Activated CD4-positive, CD25-positive, alpha-beta regulatory T cell treated with anti-CD3 and anti-CD28 coated beads, Interleukin-2, amount 50 U/mL, for 16 hours (primary cell): ENCODE measurements around the gene CHRNB1.

ENCODE experiments used
- DNase-seq: peaks from one replicate; pipeline ENCODE4 v3.0.0-alpha.2; 2020; ENCODE audit warnings: low read depth, low spot score

CHRNB1 gene, protein sequence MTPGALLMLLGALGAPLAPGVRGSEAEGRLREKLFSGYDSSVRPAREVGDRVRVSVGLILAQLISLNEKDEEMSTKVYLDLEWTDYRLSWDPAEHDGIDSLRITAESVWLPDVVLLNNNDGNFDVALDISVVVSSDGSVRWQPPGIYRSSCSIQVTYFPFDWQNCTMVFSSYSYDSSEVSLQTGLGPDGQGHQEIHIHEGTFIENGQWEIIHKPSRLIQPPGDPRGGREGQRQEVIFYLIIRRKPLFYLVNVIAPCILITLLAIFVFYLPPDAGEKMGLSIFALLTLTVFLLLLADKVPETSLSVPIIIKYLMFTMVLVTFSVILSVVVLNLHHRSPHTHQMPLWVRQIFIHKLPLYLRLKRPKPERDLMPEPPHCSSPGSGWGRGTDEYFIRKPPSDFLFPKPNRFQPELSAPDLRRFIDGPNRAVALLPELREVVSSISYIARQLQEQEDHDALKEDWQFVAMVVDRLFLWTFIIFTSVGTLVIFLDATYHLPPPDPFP

DNA sequence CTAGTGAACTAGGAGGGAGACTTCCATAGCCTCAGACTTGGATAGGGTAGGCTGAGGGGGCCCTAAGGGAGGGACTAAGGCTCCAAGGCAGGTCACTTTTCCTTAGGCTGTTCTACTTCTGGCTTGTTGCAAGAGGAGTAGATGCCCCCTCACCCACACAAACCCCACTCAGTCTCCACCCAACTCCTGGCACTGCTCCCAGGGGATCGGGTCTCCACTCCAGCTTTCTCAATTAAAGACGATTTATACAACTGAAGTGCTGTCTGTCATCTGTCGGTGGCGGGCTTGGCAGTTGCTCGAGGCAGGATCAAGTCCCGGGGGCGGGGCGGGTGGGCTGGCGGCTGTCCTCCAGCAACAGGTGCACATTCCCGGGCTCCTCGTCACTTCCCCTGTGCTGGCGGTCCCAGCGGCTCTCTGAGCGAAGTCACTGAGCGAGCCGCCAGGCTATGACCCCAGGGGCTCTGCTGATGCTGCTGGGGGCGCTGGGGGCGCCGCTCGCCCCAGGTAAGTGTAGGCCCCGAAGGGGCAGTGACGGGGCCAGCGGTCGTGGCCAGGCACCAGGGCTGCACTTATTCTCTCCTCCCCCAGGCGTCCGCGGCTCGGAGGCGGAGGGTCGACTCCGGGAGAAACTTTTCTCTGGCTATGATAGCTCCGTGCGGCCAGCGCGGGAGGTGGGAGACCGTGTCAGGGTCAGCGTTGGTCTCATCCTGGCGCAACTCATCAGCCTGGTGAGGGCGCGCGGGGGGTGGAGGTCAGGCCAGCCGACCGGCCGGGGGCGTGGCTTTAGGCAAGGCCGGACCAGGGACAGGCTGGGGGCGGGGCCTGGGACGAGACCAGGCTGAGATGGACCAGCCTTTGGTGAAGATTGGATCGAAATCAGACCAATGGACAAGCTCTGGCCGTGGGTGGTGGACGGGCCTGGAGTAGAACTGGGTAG, at the start of gene CHRNB1:
Gene CHRNB1, plus strand, starts transcription at position 380 of the 937 bp plus-strand sequence. Its CDS starts 67 bp downstream, at position 447.
- no peak for DNase-seq

DNA sequence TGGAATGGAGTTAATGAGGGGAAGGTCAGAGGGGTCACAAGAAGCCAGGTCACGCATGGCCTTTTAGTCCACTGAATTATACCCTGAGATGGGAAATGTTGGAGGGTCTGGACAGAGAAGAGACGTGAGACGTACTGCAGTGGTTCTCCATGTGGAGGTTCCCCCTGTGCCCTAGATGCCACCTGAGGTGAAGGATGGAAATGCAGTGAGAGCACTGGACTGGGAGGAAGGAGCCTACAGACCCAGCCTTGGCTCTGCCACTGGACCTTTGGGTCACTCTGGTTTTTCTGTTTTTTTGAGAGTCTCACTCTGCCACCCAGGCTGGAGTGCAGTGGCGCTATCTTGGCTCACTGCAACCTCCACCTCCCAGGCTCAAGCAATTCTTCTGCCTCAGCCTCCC, 48.7 kb upstream of the CHRNB1 start:
- no peak for DNase-seq

DNA sequence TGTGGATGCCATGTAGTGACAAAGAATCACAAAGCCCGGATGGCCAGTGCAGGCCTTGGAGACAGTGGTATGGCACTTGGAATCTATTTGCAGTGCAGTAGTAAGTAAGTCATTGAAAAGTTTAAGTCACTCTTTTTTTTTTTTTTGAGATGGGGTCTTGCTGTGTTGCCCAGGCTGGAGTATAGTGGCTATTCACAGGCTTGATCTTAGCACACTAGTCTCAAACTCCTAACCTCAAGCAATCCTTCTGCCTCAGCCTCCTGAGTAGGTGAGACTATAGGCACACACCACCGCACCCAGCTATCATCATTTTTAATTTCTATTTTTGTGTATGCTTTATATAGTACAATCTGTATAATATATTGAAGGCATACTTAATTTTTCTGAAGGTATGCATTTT, 46.2 kb upstream of the CHRNB1 start:
- no peak for DNase-seq

DNA sequence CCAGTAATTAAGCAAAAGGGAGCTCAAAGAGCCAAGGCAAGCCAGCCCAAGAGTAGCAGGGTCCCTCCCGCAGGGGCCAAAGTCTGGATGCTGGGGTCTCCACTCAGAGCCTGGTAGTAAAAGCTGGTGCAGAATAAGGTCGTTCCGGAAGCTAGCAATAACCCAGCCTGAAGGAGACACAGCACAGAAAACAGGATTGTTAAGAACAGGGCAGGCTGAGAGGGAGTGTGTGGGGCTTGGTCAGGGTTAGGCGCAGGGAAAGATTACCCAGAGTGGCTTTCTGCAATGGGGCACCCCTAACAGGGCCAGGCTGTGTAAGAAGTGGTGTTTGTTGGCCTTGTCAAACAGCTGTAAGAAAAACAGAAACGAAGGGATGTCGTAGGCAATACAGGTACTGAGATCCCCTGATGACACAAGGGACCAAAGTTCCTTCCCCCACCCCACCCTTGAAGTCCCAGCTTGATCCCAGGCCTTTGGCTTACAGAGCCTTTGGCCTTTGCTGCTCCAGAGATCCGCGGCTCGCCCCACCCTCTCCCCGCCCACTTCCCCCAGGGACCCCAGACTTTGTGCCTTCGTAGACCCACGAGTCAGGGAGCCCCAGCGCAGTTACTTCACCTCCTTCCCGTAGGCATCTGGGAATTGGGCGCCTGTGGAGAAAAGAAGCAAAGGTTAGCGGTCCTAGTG, 41.7 kb upstream of the CHRNB1 start:
- no peak for DNase-seq

DNA sequence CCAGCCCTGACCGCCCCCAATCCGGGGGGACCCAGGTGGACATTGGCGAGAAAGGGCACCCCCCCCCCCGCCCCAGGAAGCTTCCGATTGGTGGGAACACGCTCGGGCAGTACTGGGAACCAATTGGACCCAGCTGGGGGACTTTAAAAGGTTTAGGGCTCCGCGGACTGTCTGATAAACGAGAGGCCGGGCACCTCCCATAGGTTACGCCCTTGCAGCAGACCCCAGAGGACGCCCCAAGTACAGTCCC, 41.2 kb upstream of the CHRNB1 start:
- no peak for DNase-seq

DNA sequence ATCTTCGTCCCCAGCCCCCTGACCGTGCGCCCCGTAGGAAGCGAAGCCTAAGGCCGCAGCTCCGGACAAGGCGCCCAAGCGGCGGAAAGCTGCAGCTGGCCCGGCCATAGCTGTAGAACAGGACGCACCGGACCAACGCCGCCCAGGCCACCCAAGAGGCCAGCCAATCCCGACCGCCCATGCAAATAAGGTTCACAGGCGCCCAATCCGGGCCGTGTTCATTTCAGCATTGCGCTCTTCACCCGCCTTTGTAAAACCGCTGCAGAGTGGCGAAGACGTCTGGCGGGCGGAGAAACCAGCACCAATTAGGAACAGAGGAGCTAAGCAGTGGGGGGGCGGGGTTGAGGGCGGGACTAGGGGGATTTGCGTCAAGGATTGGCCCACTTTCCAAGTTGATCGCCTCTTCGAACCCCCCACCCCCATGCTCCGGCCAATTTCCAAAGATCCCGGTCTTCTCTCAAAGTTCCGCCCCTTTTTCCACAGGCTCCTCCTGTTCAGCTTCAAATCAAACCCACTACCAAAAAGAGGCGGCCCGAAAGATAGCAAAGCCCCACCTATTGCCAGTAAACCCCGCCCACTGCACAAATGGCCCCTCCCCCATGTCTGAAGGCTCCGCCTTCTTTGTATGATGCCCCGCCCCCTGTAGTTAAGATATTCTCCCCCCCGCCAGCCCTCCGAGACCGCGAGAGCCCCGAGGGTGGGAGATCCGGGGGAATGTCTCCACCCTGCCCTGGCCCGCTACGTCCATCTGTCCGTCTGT, 40.7 kb upstream of the CHRNB1 start, which contains the start of gene TMEM256:
Gene TMEM256, minus strand, starts transcription at position 121 of the 760 bp plus-strand sequence. Its CDS starts 13 bp downstream, at position 108.
- DNase-seq, result peak; percentile 91

DNA sequence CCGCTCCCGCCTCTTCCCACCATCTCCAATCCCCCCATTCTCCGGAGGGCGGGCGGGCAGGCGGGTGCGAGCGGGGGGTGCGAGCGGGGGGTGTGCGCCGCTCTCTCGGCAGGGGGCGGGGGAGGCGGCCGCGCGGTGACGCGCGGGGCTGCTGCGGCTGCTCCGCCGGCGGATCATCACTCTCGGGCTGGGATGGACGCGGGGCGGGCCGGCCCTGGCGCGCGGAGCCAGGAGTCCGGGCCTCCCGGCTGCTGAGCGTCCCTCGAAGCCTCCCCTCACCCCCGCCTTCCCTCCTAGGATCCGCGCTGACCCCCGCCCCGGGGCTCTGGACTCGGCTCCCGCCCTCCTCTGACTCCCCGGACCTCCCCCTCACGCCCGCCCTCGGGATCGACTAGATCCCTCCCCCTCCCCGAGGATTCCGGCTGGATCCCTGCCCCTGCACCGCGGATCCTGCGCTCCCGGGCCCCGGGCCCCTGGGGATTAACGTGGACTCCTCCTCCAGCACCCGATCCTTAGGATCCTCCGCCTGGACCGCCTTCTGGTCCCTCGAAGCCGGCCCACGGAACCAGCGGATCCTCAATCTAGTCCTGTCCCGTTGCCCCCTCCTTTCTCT, 40.0 kb upstream of the CHRNB1 start:
- peak; percentile 34 for DNase-seq

DNA sequence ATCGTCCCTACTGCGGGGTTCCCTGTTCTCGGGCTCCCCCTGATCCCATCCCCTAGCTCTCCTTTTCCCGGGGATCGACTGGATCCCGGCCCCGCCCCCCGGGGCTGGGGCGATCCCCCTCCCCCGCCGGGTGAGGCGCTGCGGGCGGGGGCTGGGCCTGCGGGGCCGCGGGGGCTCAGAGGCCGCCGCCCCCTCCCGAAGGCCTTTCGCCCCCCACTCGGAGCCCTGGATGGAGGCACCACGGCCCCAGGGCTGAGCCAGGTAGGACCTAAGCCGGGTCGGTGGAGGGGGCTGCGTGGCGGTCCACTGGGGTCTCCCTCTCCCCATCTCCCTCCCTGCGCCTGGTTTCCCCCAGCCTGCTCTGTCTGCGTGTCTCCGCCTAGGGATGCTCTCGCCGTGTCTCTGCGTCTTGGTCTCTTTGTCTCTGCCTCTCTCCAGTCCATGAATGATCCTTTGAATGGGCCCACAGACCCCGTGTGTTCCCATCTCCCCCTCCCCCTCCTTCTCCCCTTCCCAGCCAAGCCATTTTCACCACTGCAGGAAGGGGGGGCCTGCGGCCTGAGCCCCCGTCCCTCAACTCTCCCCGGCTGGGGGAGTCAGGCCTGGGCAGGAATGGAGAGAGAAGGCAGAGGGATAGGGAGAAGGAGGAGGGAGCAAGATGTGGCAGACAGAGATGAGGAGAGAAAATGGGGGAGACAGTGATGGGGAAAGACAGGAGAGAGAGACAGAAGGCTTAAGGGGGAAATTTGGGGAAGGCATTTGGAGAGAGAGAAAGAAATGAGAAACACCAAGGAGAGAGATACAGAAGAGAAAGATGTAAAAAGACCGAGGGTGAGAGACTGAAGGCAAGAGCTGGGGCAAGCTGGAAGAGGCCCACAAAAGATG, 39.3 kb upstream of the CHRNB1 start:
- no peak for DNase-seq

DNA sequence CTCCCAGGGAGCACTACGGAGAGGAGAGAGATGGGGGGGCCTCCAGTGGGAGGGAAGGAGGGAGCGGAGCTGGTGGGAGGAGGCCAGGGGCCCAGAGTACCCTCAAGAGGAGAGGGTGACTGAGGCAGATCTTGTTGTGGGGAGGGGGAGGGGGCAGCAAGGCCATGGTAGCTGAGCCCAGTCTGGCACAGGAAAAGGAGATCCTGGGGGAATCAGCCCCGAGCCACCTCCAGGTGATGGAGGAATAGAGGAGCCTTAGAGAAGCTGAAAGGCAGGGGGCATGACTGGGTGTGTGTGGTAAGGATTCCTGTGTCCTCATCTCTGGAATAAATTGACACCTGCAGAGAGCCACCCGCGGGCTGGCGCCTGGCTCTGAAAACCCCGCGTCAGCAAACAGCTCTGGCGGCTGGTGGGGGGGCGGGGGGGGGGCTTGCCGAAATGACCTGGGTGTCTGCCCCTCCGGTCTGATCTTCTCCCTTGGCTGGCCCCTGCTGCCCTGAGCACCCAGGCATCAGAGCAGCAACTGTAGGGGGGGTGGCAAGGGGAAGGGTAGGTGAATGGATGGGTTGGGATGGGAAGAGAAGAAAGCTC, 38.5 kb upstream of the CHRNB1 start:
- DNase-seq, result no peak

DNA sequence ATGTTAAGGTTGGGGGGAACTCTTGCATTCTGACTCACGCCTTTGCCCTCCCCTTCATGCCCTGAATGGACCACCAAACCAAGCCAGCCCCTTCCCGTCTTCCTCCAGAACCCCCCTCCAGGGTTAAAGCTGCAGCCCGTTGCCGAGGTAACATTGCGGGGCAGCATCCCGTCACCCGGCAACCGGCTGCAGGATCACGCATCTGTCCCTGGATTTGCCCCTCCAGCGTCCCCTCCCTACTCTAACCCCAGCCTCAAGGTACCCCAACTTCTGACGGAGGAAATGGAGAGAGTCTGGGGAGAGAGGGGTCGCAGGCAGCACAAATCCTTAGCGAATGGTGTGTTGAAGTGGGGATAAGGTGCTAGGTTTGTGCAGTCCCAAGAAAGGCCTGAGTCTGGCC, 37.8 kb upstream of the CHRNB1 start:
- no peak for DNase-seq

DNA sequence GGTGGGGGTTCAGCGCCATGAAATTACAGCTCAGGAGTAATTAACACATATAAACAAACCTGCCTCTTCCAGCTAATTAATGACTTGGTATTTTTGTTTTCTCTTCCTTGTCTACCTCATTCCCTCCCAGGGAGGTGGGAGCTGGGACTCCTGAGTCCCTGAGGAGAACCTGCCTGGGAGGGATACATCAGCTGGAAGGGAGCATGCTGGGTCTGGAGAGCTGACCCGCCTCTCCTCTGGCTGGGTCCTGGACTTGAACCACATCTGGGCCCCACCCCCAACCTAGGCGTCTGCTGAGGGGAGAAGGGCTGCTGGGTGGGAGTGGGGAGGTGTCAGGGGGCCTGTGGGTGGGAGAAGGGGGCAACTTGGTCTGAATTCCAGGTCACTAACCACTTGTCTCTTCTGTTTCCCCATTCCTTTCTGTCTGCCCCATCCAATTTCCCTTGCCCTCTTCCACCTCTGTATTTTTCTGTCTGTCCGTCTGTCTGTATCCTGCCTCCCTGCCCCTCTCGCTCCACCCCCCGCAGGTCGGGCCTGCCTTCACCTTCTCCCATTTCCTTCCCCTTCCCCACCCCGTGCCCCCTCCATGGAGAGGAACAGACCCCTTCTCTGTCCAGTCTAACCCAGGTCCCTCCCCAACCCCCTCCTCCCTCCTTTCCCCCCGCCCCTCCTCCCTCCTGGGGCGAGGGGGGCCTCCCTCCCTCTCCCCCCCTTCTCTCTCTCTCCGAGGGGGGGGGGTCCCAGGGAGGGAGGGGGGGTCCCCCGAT, 37.2 kb upstream of the CHRNB1 start, which contains the start of gene NLGN2:
Gene NLGN2, plus strand, starts transcription at position 361 of the 767 bp plus-strand sequence. CDS start 411 bp downstream, outside the sequence.
- DNase-seq, result no peak

DNA sequence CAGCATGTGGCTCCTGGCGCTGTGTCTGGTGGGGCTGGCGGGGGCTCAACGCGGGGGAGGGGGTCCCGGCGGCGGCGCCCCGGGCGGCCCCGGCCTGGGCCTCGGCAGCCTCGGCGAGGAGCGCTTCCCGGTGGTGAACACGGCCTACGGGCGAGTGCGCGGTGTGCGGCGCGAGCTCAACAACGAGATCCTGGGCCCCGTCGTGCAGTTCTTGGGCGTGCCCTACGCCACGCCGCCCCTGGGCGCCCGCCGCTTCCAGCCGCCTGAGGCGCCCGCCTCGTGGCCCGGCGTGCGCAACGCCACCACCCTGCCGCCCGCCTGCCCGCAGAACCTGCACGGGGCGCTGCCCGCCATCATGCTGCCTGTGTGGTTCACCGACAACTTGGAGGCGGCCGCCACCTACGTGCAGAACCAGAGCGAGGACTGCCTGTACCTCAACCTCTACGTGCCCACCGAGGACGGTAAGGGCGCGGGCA, 36.6 kb upstream of the CHRNB1 start:
- DNase-seq, result no peak

DNA sequence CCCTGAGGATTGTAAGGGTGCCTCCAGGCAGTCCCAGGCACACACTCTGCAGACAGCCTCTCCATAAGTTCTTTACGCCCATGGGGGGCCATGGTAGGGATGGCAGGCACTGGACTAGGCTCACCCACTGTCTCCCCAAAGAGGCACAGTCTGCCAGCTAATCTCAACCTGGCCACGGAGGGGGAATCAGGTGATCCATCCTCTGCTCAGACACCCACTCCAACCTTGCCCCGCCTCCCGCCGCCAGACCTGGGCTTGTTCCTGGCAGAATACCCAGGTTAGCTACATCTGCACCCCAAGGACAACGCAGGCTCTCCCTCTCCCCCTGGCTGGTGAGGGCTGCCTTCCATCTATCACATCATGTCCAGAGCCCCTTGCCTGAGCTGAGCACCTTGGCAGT, 36.0 kb upstream of the CHRNB1 start:
- DNase-seq, result no peak

DNA sequence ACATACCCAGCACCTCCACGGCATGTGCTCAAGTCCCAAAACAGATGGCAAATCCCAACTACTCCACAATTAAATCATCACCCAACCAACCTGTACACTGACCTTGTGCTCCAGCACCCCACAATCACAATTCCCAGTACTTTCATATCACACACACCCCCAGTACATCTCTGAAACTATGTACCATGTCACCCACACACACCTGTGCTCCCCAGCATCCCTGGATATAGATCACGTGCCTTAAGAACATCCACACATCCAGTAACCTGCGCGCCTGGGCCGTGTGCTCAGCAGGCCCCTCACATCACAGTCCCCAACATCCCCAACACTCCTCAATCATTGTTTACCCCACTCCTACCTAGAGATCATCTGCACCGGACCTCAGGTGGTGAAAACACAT, 35.1 kb upstream of the CHRNB1 start:
- no peak for DNase-seq

DNA sequence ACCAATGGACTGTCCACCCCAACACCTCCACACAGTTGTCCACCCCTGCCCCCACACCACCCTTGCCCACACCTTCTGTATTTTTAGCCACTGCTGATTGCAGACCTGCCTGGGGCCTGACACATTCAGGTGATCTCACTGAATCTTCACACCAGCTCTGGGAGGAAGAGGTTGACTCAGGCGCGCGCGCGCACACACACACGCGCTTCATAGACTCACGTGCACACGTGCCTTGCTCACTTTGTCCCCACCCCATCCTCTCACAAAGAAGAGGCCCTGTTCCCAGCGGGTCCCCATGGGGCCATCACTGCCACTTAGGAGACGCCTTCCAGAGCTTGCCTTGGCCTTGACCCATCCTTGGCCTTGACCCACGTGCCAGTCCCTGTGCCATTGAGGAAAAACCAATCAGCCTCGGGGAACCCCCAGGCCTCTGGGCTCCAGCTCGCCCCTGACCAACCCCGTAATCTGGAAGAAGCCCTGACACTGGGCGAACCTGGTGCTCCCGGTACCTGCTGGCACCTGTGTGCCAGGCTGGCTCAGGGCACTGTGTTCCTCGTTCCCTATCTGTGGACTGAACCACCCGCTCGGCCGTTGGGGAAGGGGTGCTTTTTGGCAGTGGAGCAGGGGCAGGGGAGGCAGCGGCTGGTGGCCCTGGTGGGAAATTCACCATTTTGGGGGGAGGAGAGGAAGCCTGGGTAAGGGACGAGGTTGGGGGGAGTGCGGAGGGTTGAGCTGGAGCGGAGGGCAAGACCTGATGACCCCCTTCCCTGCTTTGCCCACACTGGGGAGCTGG, 34.0 kb upstream of the CHRNB1 start:
- no peak for DNase-seq

DNA sequence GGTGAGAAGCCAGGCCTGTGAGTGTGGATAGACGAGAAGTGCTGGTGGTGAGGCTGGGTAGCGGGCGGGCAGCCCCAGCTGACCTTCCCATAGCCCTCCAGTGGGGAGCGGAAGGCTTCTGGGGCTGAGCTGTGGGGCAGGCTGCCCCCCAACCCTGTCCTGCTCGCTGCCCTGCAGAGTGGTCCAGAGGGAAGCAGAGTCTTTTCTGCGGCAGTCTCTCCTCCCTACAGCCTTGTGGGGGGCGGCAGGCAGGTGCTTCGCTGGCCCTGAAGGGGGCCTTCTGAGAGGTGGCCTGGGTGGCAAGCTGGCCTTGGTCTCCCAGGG, 33.5 kb upstream of the CHRNB1 start:
- DNase-seq, result no peak

DNA sequence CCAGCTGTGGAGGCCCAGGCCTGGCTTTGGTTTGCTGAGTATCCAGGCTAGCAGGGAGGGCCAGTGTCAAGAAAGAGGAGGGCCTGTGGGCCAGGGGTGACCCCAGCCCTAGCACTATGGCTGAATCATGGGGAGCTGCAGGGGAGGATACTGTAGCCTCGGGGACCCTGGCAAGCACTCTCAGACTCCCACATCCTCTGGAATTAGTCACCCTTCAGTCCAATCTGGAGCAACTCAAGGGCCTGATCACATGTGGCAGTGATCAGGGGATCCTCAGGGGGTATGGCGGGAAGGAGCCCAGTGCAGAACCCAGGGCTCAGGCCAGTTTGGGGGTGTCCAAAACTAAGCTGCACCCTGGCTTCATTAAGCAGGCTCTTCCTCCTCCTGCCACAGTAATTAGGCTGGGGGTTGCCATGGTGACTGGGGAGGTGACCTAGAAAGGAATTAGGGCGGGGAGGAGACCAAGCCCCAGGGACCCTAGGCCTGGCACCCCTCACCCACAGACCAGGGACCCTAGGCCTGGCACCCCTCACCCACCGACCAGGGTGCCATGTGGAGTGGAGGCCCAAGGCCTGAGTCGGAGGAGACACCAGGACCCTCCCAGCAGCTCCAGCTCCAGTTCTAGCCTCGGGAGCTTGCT, 31.4 kb upstream of the CHRNB1 start:
- no peak for DNase-seq
